HL-60 (cell line): ENCODE measurements around the gene PRKAR1B.

ENCODE experiments used
- CTCF ChIP-seq: IDR thresholded peaks from one replicate; pipeline ENCODE4 v1.5.1; 2011; ENCODE audit warnings: low read length, control low read depth, inconsistent platforms; ENCODE audit not compliant: insufficient read depth
- GABPA ChIP-seq: IDR thresholded peaks from 2 replicates; pipeline ENCODE4 v1.6.1; 2012; ENCODE audit warnings: low read depth
- POLR2AphosphoS5 ChIP-seq: IDR thresholded peaks from 2 replicates; pipeline ENCODE4 v1.6.1; 2012; ENCODE audit warnings: low read depth
- REST ChIP-seq: IDR thresholded peaks from 2 replicates; pipeline ENCODE4 v1.6.1; 2012; ENCODE audit warnings: low read depth; ENCODE audit not compliant: insufficient replicate concordance
- SPI1 ChIP-seq: IDR thresholded peaks from 2 replicates; pipeline ENCODE4 v1.6.1; 2012; ENCODE audit warnings: low read depth, mild to moderate bottlenecking, borderline replicate concordance

GRCh38 chr7:526460-527034, 200.5 kb downstream of the PRKAR1B start:
- no peak for TF ChIP-seq REST
- no peak for TF ChIP-seq POLR2AphosphoS5
- no peak for TF ChIP-seq CTCF
- TF ChIP-seq GABPA, result no peak
- TF ChIP-seq SPI1, result no peak
